HepG2 (cell line): ENCODE data around the gene SUN5. TPM values are rescaled to one million over a fixed set of nuclear protein-coding genes. Genes with fewer than 3 reads are reported as not detected.
A peak's percentile ranks its signal among the peaks of the same experiment; 100 is the strongest.

Experiments
- AGO1 ChIP-seq: fragments of 200-400 bp; formaldehyde crosslinking; IDR thresholded peaks from 2 replicates; pipeline ENCODE4 v1.6.1; 2017; ENCODE audit warnings: mild to moderate bottlenecking, low read depth, low read length, moderate library complexity; ENCODE audit not compliant: poor library complexity, severe bottlenecking
- AGO2 ChIP-seq: fragments of 200-400 bp; formaldehyde crosslinking; optimal IDR thresholded peaks from 2 replicates; pipeline ENCODE3; 2017; ENCODE audit warnings: mild to moderate bottlenecking, low read depth, low read length, moderate library complexity
- BHLHE40 ChIP-seq: IDR thresholded peaks from 2 replicates; pipeline ENCODE4 v1.6.1; 2011; ENCODE audit warnings: low read length, improper control_type of control experiment
- EED ChIP-seq: sonication (generic); formaldehyde crosslinking; IDR thresholded peaks from 2 replicates; pipeline ENCODE4 v1.5.0; 2020; ENCODE audit warnings: mild to moderate bottlenecking, missing genetic modification reagents
- ERF ChIP-seq: IDR thresholded peaks from 2 replicates; pipeline ENCODE4 v1.6.1; 2018; ENCODE audit warnings: missing biosample characterization, missing genetic modification reagents
- HNRNPL ChIP-seq: fragments of 200-400 bp; formaldehyde crosslinking; IDR thresholded peaks from 2 replicates; pipeline ENCODE4 v1.6.1; 2017; ENCODE audit warnings: mild to moderate bottlenecking, low read depth, low read length
- HNRNPLL ChIP-seq: fragments of 200-400 bp; formaldehyde crosslinking; IDR thresholded peaks from 2 replicates; pipeline ENCODE4 v1.6.1; 2017; ENCODE audit warnings: mild to moderate bottlenecking, low read depth, low read length; ENCODE audit not compliant: poor library complexity, severe bottlenecking
- MTA1 ChIP-seq: sonication (generic); formaldehyde crosslinking; IDR thresholded peaks from 2 replicates; pipeline ENCODE4 v1.4.0; 2020; ENCODE audit warnings: missing genetic modification reagents, mild to moderate bottlenecking, borderline replicate concordance
- NFKB2 ChIP-seq: sonication (generic); formaldehyde crosslinking; IDR thresholded peaks from 2 replicates; pipeline ENCODE4 v1.4.0; 2020; ENCODE audit warnings: missing genetic modification reagents, borderline replicate concordance
- POLR2G ChIP-seq: fragments of 200-400 bp; formaldehyde crosslinking; IDR thresholded peaks from 2 replicates; pipeline ENCODE4 v1.6.1; 2018; ENCODE audit warnings: mild to moderate bottlenecking, low read depth, low read length, moderate library complexity
- RBM22 ChIP-seq: fragments of 200-400 bp; formaldehyde crosslinking; optimal IDR thresholded peaks from 2 replicates; pipeline ENCODE3; 2017; ENCODE audit warnings: mild to moderate bottlenecking, low read length, moderate library complexity
- RBM39 ChIP-seq: fragments of 200-400 bp; formaldehyde crosslinking; IDR thresholded peaks from one replicate; pipeline ENCODE4 v1.6.1; 2018; ENCODE audit warnings: antibody characterized with exemption, mild to moderate bottlenecking, low read depth, low read length; ENCODE audit not compliant: poor library complexity, severe bottlenecking
- SIN3B ChIP-seq: fragments of 150-350 bp; IDR thresholded peaks from 2 replicates; pipeline ENCODE4 v1.6.1; 2014; ENCODE audit warnings: low read length
- SRSF1 ChIP-seq: fragments of 200-400 bp; formaldehyde crosslinking; optimal IDR thresholded peaks from 2 replicates; pipeline ENCODE3; 2017; ENCODE audit warnings: mild to moderate bottlenecking, low read depth, low read length, moderate library complexity
- TAF1 ChIP-seq: sonication (generic); formaldehyde crosslinking; IDR thresholded peaks from 2 replicates; pipeline ENCODE4 v1.4.0; 2020; ENCODE audit warnings: missing genetic modification reagents
- TAF15 ChIP-seq: fragments of 200-400 bp; formaldehyde crosslinking; IDR thresholded peaks from one replicate; pipeline ENCODE4 v1.6.1; 2018; ENCODE audit warnings: mild to moderate bottlenecking, low read depth, low read length; ENCODE audit not compliant: poor library complexity, severe bottlenecking
- TARDBP ChIP-seq: sonication (generic); formaldehyde crosslinking; IDR thresholded peaks from 2 replicates; pipeline ENCODE4 v1.8.0; 2022; ENCODE audit warnings: mild to moderate bottlenecking, missing genetic modification reagents
- TGIF2 ChIP-seq: IDR thresholded peaks from 2 replicates; pipeline ENCODE4 v1.6.1; 2016; ENCODE audit warnings: control low read depth, missing compliant biosample characterization
- ZNF768 ChIP-seq: sonication (generic); formaldehyde crosslinking; IDR thresholded peaks from 2 replicates; pipeline ENCODE4 v1.4.0; 2020; ENCODE audit warnings: missing genetic modification reagents
- polyA plus RNA-seq, 8 experiments: library from polyadenylated mRNA; depleted of rRNA in 3 of 8; stranded (reverse) in 7 of 8; unstranded in 1 of 8; fragments of >200 nt; fragmentation: Illumina TruSeq in 4 of 8; extraction: Trizol in 4 of 8; gene quantifications; 2 replicates each; pipeline versions ENCODE4 v1.2.1 to v1.2.3, GENCODE V29; 2011 to 2016; ENCODE audit warnings: low read depth in 4 of 8, missing spikeins in 1 of 8, mixed read lengths in 1 of 8; ENCODE audit not compliant: insufficient read depth in 1 of 8
- total RNA-seq, 5 experiments: library from RNA; depleted of rRNA; stranded (reverse); fragments of >200 nt; fragmentation: Illumina TruSeq; extraction: Trizol; gene quantifications; 2 replicates each; pipeline ENCODE4 v1.2.3, GENCODE V29; 2016; ENCODE audit warnings: low read depth in 1 of 5
- TF ChIP-seq, protein P1 (sequence below): fragments of 450-650 bp; IDR thresholded peaks from 2 replicates; pipeline ENCODE4 v1.6.1; 2016

Gene SUN5
- total and polyA plus RNA-seq, 2 of the 13 experiments (the other 11 are each of a cell fraction or from before 2014, with no cell fraction given), result not detected

DNA sequence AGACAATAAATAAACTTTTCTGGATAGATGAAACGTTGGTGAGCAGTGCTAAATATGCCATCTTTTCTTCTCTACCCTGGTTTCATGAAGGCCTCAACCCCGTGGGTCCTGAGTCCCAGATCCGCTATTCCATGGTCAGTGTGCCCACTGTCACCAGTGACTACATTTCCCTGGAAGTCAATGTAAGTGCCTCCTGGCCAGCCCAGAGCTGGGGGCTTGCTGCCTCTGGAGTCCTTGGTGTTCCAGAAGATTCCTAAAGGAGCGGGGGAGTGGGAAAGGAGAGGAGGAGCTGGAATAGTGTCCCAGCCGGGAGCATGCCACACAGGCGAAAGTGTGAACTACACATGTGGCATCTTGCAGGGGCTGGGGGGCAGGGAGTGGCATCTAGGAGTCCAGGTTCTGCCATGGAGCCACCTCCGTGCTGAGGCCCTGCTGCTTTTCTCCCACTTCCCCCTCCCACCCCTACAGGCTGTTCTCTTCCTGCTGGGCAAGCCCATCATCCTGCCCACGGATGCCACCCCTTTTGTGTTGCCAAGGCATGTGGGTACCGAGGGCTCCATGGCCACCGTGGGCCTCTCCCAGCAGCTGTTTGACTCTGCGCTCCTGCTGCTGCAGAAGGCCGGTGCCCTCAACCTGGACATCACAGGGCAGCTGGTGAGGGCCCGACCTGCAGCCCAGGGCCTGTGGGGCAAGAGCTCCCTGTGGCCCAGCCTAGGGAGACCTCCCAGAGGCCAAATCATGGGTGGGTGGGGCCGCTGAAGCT lies 14.1 kb upstream of the SUN5 start (continued):
- TF ChIP-seq, protein P1, sequence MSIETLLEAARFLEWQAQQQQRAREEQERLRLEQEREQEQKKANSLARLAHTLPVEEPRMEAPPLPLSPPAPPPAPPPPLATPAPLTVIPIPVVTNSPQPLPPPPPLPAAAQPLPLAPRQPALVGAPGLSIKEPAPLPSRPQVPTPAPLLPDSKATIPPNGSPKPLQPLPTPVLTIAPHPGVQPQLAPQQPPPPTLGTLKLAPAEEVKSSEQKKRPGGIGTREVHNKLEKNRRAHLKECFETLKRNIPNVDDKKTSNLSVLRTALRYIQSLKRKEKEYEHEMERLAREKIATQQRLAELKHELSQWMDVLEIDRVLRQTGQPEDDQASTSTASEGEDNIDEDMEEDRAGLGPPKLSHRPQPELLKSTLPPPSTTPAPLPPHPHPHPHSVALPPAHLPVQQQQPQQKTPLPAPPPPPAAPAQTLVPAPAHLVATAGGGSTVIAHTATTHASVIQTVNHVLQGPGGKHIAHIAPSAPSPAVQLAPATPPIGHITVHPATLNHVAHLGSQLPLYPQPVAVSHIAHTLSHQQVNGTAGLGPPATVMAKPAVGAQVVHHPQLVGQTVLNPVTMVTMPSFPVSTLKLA, result no peak
- peak; percentile 64 for TF ChIP-seq AGO1
- peak; percentile 42; the same call in 1 of the 2 replicates for TF ChIP-seq NFKB2
- peak; percentile 99 for TF ChIP-seq AGO2
- TF ChIP-seq EED (CRISPR knock-in tag), result peak; percentile 68; the same call in 1 of the 2 replicates
- peak; percentile 14 for TF ChIP-seq RBM22
- peak; percentile 18; the same call in 1 of the 2 replicates for TF ChIP-seq MTA1 (CRISPR knock-in tag)
- peak; percentile 21; the same call in 1 of the 2 replicates for TF ChIP-seq ERF (CRISPR knock-in tag)
- peak; percentile 52 for TF ChIP-seq POLR2G
- no peak for TF ChIP-seq SIN3B
- TF ChIP-seq SRSF1, result peak; percentile 69
- peak; percentile 42 for TF ChIP-seq HNRNPLL
- 0 out of 2 replicates have a peak, but pooled peaks have one; percentile 23 for TF ChIP-seq ZNF768
- peak; percentile 68 for TF ChIP-seq TAF15
- no peak for TF ChIP-seq TGIF2 (CRISPR knock-in tag)
- TF ChIP-seq TARDBP (CRISPR knock-in tag), result 0 out of 2 replicates have a peak, but pooled peaks have one; percentile 36
- TF ChIP-seq HNRNPL, result peak; percentile 86
- peak; percentile 31 for TF ChIP-seq RBM39
- TF ChIP-seq TAF1, result 0 out of 2 replicates have a peak, but pooled peaks have one; percentile 16
- TF ChIP-seq BHLHE40, result no peak
